Stimulated activated naive CD8-positive, alpha-beta T cell treated with anti-CD3 and anti-CD28 coated beads, Interleukin-15, Interleukin-2, amounts not matched to agents 100 ng/mL and 50 ng/mL, for 24 hours (primary cell): ENCODE results near the gene PDE1A.

Experiments
- H3K27ac Mint-ChIP-seq: one replicate; pipeline ENCODE4 v1.8.0; 2021; ENCODE audit warnings: mild to moderate bottlenecking, mixed read lengths
- H3K27me3 Mint-ChIP-seq: one replicate; pipeline ENCODE4 v1.8.0; 2021; ENCODE audit warnings: mixed read lengths
- H3K36me3 Mint-ChIP-seq: one replicate; pipeline ENCODE4 v1.8.0; 2021; ENCODE audit warnings: low read depth, mixed read lengths
- H3K4me1 Mint-ChIP-seq: one replicate; pipeline ENCODE4 v1.8.0; 2021; ENCODE audit warnings: low read depth, mixed read lengths
- H3K4me3 Mint-ChIP-seq: one replicate; pipeline ENCODE4 v1.8.0; 2021; ENCODE audit warnings: mild to moderate bottlenecking, mixed read lengths
- H3K9me3 Mint-ChIP-seq: one replicate; pipeline ENCODE4 v1.8.0; 2021; ENCODE audit warnings: mixed read lengths

Gene PDE1A

GRCh38 chr2:182144776-182145165 is 282.1 kb downstream of the PDE1A start:
- Mint-ChIP-seq H3K4me1 (no peaks in the 10 kb centered on the region), H3K9me3 (no peaks in the 10 kb centered on the region), H3K27ac (no peak overlapping the region), H3K36me3 (no peaks in the 10 kb centered on the region), H3K4me3 (no peak overlapping the region), H3K27me3 (peaks cover 6% of the 10 kb centered on the region)

GRCh38 chr2:182144041-182144775 is 282.6 kb downstream of the PDE1A start:
- Mint-ChIP-seq H3K4me3 (no peak overlapping the region), H3K36me3 (no peaks in the 10 kb centered on the region), H3K4me1 (no peaks in the 10 kb centered on the region), H3K9me3 (no peaks in the 10 kb centered on the region), H3K27me3 (peaks cover 6% of the 10 kb centered on the region), H3K27ac (no peak overlapping the region)

- no peaks in the 10 kb centered on the region for H3K36me3 Mint-ChIP-seq
- no peak overlapping the region for H3K27ac Mint-ChIP-seq
- no peak overlapping the region for H3K4me3 Mint-ChIP-seq
- H3K4me1 Mint-ChIP-seq: no peaks in the 10 kb centered on the region
- H3K9me3 Mint-ChIP-seq: no peaks in the 10 kb centered on the region
- peaks cover 8% of the 10 kb centered on the region for H3K27me3 Mint-ChIP-seq
Observed at GRCh38 chr2:182142062-182142461, 284.8 kb downstream of the PDE1A start.

- Mint-ChIP-seq H3K27ac (no peak overlapping the region), H3K36me3 (no peaks in the 10 kb centered on the region), H3K27me3 (peaks cover 5% of the 10 kb centered on the region), H3K4me1 (no peaks in the 10 kb centered on the region), H3K4me3 (no peak overlapping the region), H3K9me3 (no peaks in the 10 kb centered on the region)
Observed at GRCh38 chr2:182134201-182134600, 292.6 kb downstream of the PDE1A start.

- Mint-ChIP-seq H3K27ac (no peak overlapping the region), H3K36me3 (no peaks in the 10 kb centered on the region), H3K9me3 (no peaks in the 10 kb centered on the region), H3K4me3 (no peak overlapping the region), H3K4me1 (no peaks in the 10 kb centered on the region), H3K27me3 (peaks cover 5% of the 10 kb centered on the region)
Observed at GRCh38 chr2:182133195-182133891, 293.5 kb downstream of the PDE1A start.

- Mint-ChIP-seq H3K4me1 (no peaks in the 10 kb centered on the region), H3K36me3 (no peaks in the 10 kb centered on the region)
Observed at GRCh38 chr2:182132605-182133004, 294.2 kb downstream of the PDE1A start.

GRCh38 chr2:182128821-182129707 is 297.8 kb downstream of the PDE1A start:
- Mint-ChIP-seq H3K4me1 (no peaks in the 10 kb centered on the region), H3K36me3 (no peaks in the 10 kb centered on the region), H3K27me3 (peaks cover 3% of the 10 kb centered on the region), H3K4me3 (no peak overlapping the region), H3K9me3 (peaks cover 6% of the 10 kb centered on the region), H3K27ac (no peak overlapping the region)

More at GRCh38 chr2:182132605-182133004, 294.2 kb downstream of the PDE1A start:
- H3K27me3 Mint-ChIP-seq: peaks cover 4% of the 10 kb centered on the region
- no peaks in the 10 kb centered on the region for H3K9me3 Mint-ChIP-seq
- H3K27ac Mint-ChIP-seq: no peak overlapping the region
- no peak overlapping the region for H3K4me3 Mint-ChIP-seq

- no peak overlapping the region for H3K4me3 Mint-ChIP-seq
- H3K27me3 Mint-ChIP-seq: no peaks in the 10 kb centered on the region
- no peaks in the 10 kb centered on the region for H3K36me3 Mint-ChIP-seq
- no peaks in the 10 kb centered on the region for H3K9me3 Mint-ChIP-seq
- no peaks in the 10 kb centered on the region for H3K4me1 Mint-ChIP-seq
- no peak overlapping the region for H3K27ac Mint-ChIP-seq
Observed at GRCh38 chr2:182117196-182117595, 309.6 kb downstream of the PDE1A start.

- H3K4me1 Mint-ChIP-seq: no peaks in the 10 kb centered on the region
- no peaks in the 10 kb centered on the region for H3K27me3 Mint-ChIP-seq
- H3K36me3 Mint-ChIP-seq: no peaks in the 10 kb centered on the region
- no peak overlapping the region for H3K27ac Mint-ChIP-seq
- no peak overlapping the region for H3K4me3 Mint-ChIP-seq
- no peaks in the 10 kb centered on the region for H3K9me3 Mint-ChIP-seq
Observed at GRCh38 chr2:182116774-182117173, 310.1 kb downstream of the PDE1A start.

GRCh38 chr2:182115258-182115657 is 311.6 kb downstream of the PDE1A start:
- Mint-ChIP-seq H3K4me3 (no peak overlapping the region), H3K9me3 (no peaks in the 10 kb centered on the region), H3K27me3 (no peaks in the 10 kb centered on the region), H3K27ac (no peak overlapping the region), H3K4me1 (no peaks in the 10 kb centered on the region), H3K36me3 (no peaks in the 10 kb centered on the region)

- Mint-ChIP-seq H3K36me3 (no peaks in the 10 kb centered on the region), H3K4me1 (no peaks in the 10 kb centered on the region), H3K9me3 (no peaks in the 10 kb centered on the region), H3K27me3 (no peaks in the 10 kb centered on the region), H3K27ac (no peak overlapping the region), H3K4me3 (no peak overlapping the region)
Observed at GRCh38 chr2:182113334-182113733, 313.5 kb downstream of the PDE1A start.

- no peak overlapping the region for H3K27ac Mint-ChIP-seq
- H3K9me3 Mint-ChIP-seq: no peaks in the 10 kb centered on the region
- H3K27me3 Mint-ChIP-seq: no peaks in the 10 kb centered on the region
- H3K4me3 Mint-ChIP-seq: no peak overlapping the region
- no peaks in the 10 kb centered on the region for H3K36me3 Mint-ChIP-seq
- no peaks in the 10 kb centered on the region for H3K4me1 Mint-ChIP-seq
Observed at GRCh38 chr2:182110347-182110746, 316.5 kb downstream of the PDE1A start.

- no peak overlapping the region for H3K27ac Mint-ChIP-seq
- H3K9me3 Mint-ChIP-seq: no peaks in the 10 kb centered on the region
- H3K27me3 Mint-ChIP-seq: no peaks in the 10 kb centered on the region
- H3K4me3 Mint-ChIP-seq: no peak overlapping the region
- no peaks in the 10 kb centered on the region for H3K36me3 Mint-ChIP-seq
- H3K4me1 Mint-ChIP-seq: no peaks in the 10 kb centered on the region
Observed at GRCh38 chr2:182103526-182103925, 323.3 kb downstream of the PDE1A start.

- Mint-ChIP-seq H3K27ac (no peak overlapping the region), H3K9me3 (no peaks in the 10 kb centered on the region), H3K4me1 (no peaks in the 10 kb centered on the region), H3K27me3 (no peaks in the 10 kb centered on the region), H3K36me3 (no peaks in the 10 kb centered on the region), H3K4me3 (no peak overlapping the region)
Observed at GRCh38 chr2:182101263-182101662, 325.6 kb downstream of the PDE1A start.

- no peaks in the 10 kb centered on the region for H3K27me3 Mint-ChIP-seq
- H3K27ac Mint-ChIP-seq: no peak overlapping the region
- H3K4me3 Mint-ChIP-seq: no peak overlapping the region
- H3K4me1 Mint-ChIP-seq: no peaks in the 10 kb centered on the region
- H3K36me3 Mint-ChIP-seq: no peaks in the 10 kb centered on the region
- peaks cover 3% of the 10 kb centered on the region for H3K9me3 Mint-ChIP-seq
Observed at GRCh38 chr2:182098648-182099047, 328.2 kb downstream of the PDE1A start.
